Astrocyte of the cerebellum (primary cell): ENCODE data around the gene PYGM.

Experiments
- DNase-seq: peaks from one replicate; pipeline ENCODE4 v3.0.0-alpha.2; 2011; ENCODE audit warnings: low read depth
- H3K4me3 ChIP-seq: 2 replicates; pipeline ENCODE4 v1.5.1; 2011; ENCODE audit warnings: mild to moderate bottlenecking, low read depth, low read length, moderate library complexity
- CTCF ChIP-seq: IDR thresholded peaks from 2 replicates; pipeline ENCODE4 v1.5.1; 2012; ENCODE audit warnings: low read length, low read depth, moderate library complexity, mild to moderate bottlenecking; ENCODE audit errors: missing control alignments
- in situ Hi-C: cut with HindIII; loops from 2 replicates; pipeline ENCODE4 v1.10.0; 2017; ENCODE audit warnings: low sequenced_read_pairs

Gene PYGM

GRCh38 chr11:64767344-64768299 is 7.8 kb upstream of the PYGM start:
- DNase-seq: peak; percentile 43
- H3K4me3 ChIP-seq: no peak overlapping the region
- in situ Hi-C loops: loop anchor here (25.0 kb wide), 1 partner anchor 95 kb away; no protein-coding TSS in a partner anchor
- peak; percentile 80 for TF ChIP-seq CTCF

- DNase-seq: no peak
- no peak for TF ChIP-seq CTCF
- in situ Hi-C loops: loop anchor here (25.0 kb wide), 1 partner anchor 95 kb away; no protein-coding TSS in a partner anchor
- no peak overlapping the region for H3K4me3 ChIP-seq
These were observed 7.1 kb upstream of the PYGM start for GRCh38 chr11:64766881-64767280.

- in situ Hi-C loops: loop anchor here (25.0 kb wide), 1 partner anchor 96 kb away; no protein-coding TSS in a partner anchor
- no peak for TF ChIP-seq CTCF
- DNase-seq: no peak
- H3K4me3 ChIP-seq: no peak overlapping the region
These were observed 6.3 kb upstream of the PYGM start for GRCh38 chr11:64765851-64766665.

GRCh38 chr11:64765291-64765850 is 5.6 kb upstream of the PYGM start:
- peak; percentile 48 for TF ChIP-seq CTCF
- in situ Hi-C loops: loop anchor here (25.0 kb wide), 1 partner anchor 97 kb away; no protein-coding TSS in a partner anchor
- no peak overlapping the region for H3K4me3 ChIP-seq
- DNase-seq: no peak

- in situ Hi-C loops: loop anchor here (25.0 kb wide), 1 partner anchor 98 kb away; no protein-coding TSS in a partner anchor
- no peak for TF ChIP-seq CTCF
- H3K4me3 ChIP-seq: no peak overlapping the region
These were observed 5.0 kb upstream of the PYGM start for GRCh38 chr11:64764753-64765152.

More at GRCh38 chr11:64764753-64765152, 5.0 kb upstream of the PYGM start:
- DNase-seq: no peak
